Ecto neural progenitor cell (in vitro differentiated cells): ENCODE results near the gene ARHGAP30.

Experiments used
- DNase-seq: peaks from one replicate; pipeline ENCODE4 v3.0.0-alpha.2; 2018; ENCODE audit warnings: low spot score

Gene ARHGAP30

GRCh38 chr1:161091093-161091492 lies 21.4 kb upstream of the ARHGAP30 start:
- no peak for DNase-seq

GRCh38 chr1:161090617-161091016 lies 20.9 kb upstream of the ARHGAP30 start:
- DNase-seq: no peak

GRCh38 chr1:161089938-161090337 lies 20.2 kb upstream of the ARHGAP30 start:
- DNase-seq: no peak

GRCh38 chr1:161089251-161089924 lies 19.7 kb upstream of the ARHGAP30 start, which contains the start of gene NECTIN4:
TSS of gene NECTIN4 (minus strand) at chr1:161089558. CDS start at chr1:161089296, 262 bp downstream.
- DNase-seq: no peak

- no peak for DNase-seq
Measured at GRCh38 chr1:161088587-161089110, 19.0 kb upstream of the ARHGAP30 start.

- DNase-seq: peak; percentile 39
Measured at GRCh38 chr1:161086457-161086856, 16.8 kb upstream of the ARHGAP30 start.

GRCh38 chr1:161085165-161085564 lies 15.5 kb upstream of the ARHGAP30 start:
- DNase-seq: no peak

- DNase-seq: no peak
Measured at GRCh38 chr1:161084597-161084988, 14.9 kb upstream of the ARHGAP30 start.

GRCh38 chr1:161083748-161084596 lies 14.3 kb upstream of the ARHGAP30 start:
- DNase-seq: no peak

GRCh38 chr1:161082996-161083747 lies 13.5 kb upstream of the ARHGAP30 start:
- peak; percentile 56 for DNase-seq

- DNase-seq: peak; percentile 39
Measured at GRCh38 chr1:161082483-161082882, 12.8 kb upstream of the ARHGAP30 start.

GRCh38 chr1:161081519-161081918 lies 11.8 kb upstream of the ARHGAP30 start:
- DNase-seq: peak; percentile 13

- peak; percentile 28 for DNase-seq
Measured at GRCh38 chr1:161080441-161081405, 11.0 kb upstream of the ARHGAP30 start.

- DNase-seq: no peak
Measured at GRCh38 chr1:161079436-161080110, 9.9 kb upstream of the ARHGAP30 start.

GRCh38 chr1:161077426-161077825 lies 7.7 kb upstream of the ARHGAP30 start:
- no peak for DNase-seq

- DNase-seq: no peak
Measured at GRCh38 chr1:161076410-161076809, 6.7 kb upstream of the ARHGAP30 start.

- no peak for DNase-seq
Measured at GRCh38 chr1:161074676-161075368, 5.1 kb upstream of the ARHGAP30 start.

- no peak for DNase-seq
Measured at GRCh38 chr1:161073474-161074121, 3.9 kb upstream of the ARHGAP30 start.

GRCh38 chr1:161072751-161073449 lies 3.2 kb upstream of the ARHGAP30 start:
- DNase-seq: no peak
